ENCODE data around the gene DMBT1. TPM values are rescaled to one million over a fixed set of nuclear protein-coding genes. Genes with fewer than 3 reads are reported as not detected.
A peak's percentile ranks its signal among the peaks of the same experiment; 100 is the strongest.

DMBT1 gene
- total and polyA plus RNA-seq, 4 experiments from 2014 or later = not detected

- no peak for DNase-seq
- H3K27me3 ChIP-seq (ENCODE audit: insufficient read depth, low read length) = no peaks in the 10 kb centered on the region
- no peaks in the 10 kb centered on the region for H3K9me3 Mint-ChIP-seq
- no peak overlapping the region for H3K4me3 Mint-ChIP-seq
- POLR2A ChIA-PET (ENCODE audit: partially characterized antibody) = no interaction called here
- H3K36me3 Mint-ChIP-seq = no peaks in the 10 kb centered on the region
- intact Hi-C loops (cut with micrococcal nuclease) = loop anchor here (5.0 kb wide), 2 partner anchors 33 to 57 kb away; partner anchors contain the start of gene HTRA1
- H3K27me3 Mint-ChIP-seq = no peaks in the 10 kb centered on the region
- CTCF ChIA-PET (ENCODE audit: partially characterized antibody) = no interaction called here
- H3K27ac ChIP-seq (ENCODE audit: low read depth, low read length) = no peak overlapping the region
- H3K9me3 ChIP-seq (ENCODE audit: control insufficient read depth in 1 of 2, low read length in 2 of 2) = no peaks in the 10 kb centered on the region
- no peak overlapping the region for H3K27ac Mint-ChIP-seq
- peaks cover 26 to 42% (median 34%) of the 10 kb centered on the region in 4 donors for H3K4me1 Mint-ChIP-seq
- peaks cover 35% of the 10 kb centered on the region for H3K4me1 ChIP-seq (ENCODE audit: insufficient read depth, low read length)
- H3K4me3 ChIP-seq (ENCODE audit: low read length in 2 of 2) = no peak overlapping the region
- H3K36me3 ChIP-seq (ENCODE audit: insufficient read depth, low read length) = no peaks in the 10 kb centered on the region
Observed at GRCh38 chr10:122519144-122519543, 41.4 kb upstream of the DMBT1 start.

GRCh38 chr10:122519873-122520272, 40.7 kb upstream of the DMBT1 start:
- Histone ChIP-seq H3K4me1 (ENCODE audit: insufficient read depth, low read length) (peaks cover 27% of the 10 kb centered on the region), H3K4me3 (ENCODE audit: low read length in 2 of 2) (no peak overlapping the region), H3K9me3 (ENCODE audit: control insufficient read depth in 1 of 2, low read length in 2 of 2) (no peaks in the 10 kb centered on the region), H3K27ac (ENCODE audit: low read depth, low read length) (no peak overlapping the region), H3K36me3 (ENCODE audit: insufficient read depth, low read length) (no peaks in the 10 kb centered on the region), H3K27me3 (ENCODE audit: insufficient read depth, low read length) (no peaks in the 10 kb centered on the region)
- Mint-ChIP-seq H3K9me3 (no peaks in the 10 kb centered on the region), H3K4me3 (no peak overlapping the region), H3K27me3 (no peaks in the 10 kb centered on the region), H3K27ac (no peak overlapping the region), H3K4me1 (peaks cover 21 to 34% (median 28%) of the 10 kb centered on the region in 4 donors), H3K36me3 (no peaks in the 10 kb centered on the region)
- ChIA-PET POLR2A (ENCODE audit: partially characterized antibody) (no interaction called here), CTCF (ENCODE audit: partially characterized antibody) (interaction anchor here (0.8 to 8.2 kb wide), 2 partner anchors 24 to 45 kb away, joined by 4 to 90 read pairs; no protein-coding TSS in a partner anchor)
- intact Hi-C loops (cut with micrococcal nuclease) = loop anchor here (5.0 kb wide), 2 partner anchors 32 to 58 kb away; partner anchors contain the start of gene HTRA1
- DNase-seq = no peak

- Mint-ChIP-seq H3K9me3 (no peaks in the 10 kb centered on the region), H3K27me3 (no peaks in the 10 kb centered on the region), H3K4me3 (no peak overlapping the region), H3K36me3 (no peaks in the 10 kb centered on the region), H3K27ac (no peak overlapping the region), H3K4me1 (peaks cover 11 to 23% (median 18%) of the 10 kb centered on the region in 4 donors)
- ChIA-PET POLR2A (ENCODE audit: partially characterized antibody) (no interaction called here), CTCF (ENCODE audit: partially characterized antibody) (interaction anchor here (0.8 to 8.2 kb wide), 3 partner anchors 13 to 44 kb away, joined by 3 to 90 read pairs (median 3); no protein-coding TSS in a partner anchor)
- peaks cover 16% of the 10 kb centered on the region for H3K4me1 ChIP-seq (ENCODE audit: insufficient read depth, low read length)
- H3K9me3 ChIP-seq (ENCODE audit: control insufficient read depth in 1 of 2, low read length in 2 of 2) = no peaks in the 10 kb centered on the region
- DNase-seq = no peak
- no peak overlapping the region for H3K4me3 ChIP-seq (ENCODE audit: low read length in 2 of 2)
- no peaks in the 10 kb centered on the region for H3K36me3 ChIP-seq (ENCODE audit: insufficient read depth, low read length)
- H3K27ac ChIP-seq (ENCODE audit: low read depth, low read length) = no peak overlapping the region
- intact Hi-C loops (cut with micrococcal nuclease) = no loop called here
- no peaks in the 10 kb centered on the region for H3K27me3 ChIP-seq (ENCODE audit: insufficient read depth, low read length)
Observed at GRCh38 chr10:122521011-122521410, 39.5 kb upstream of the DMBT1 start.

- H3K27me3 Mint-ChIP-seq = no peaks in the 10 kb centered on the region
- no peak overlapping the region for H3K4me3 Mint-ChIP-seq
- intact Hi-C loops (cut with micrococcal nuclease) = loop anchor here (1.0 kb wide), 1 partner anchor 40 kb away; no protein-coding TSS in a partner anchor
- no peak for DNase-seq
- Histone ChIP-seq H3K9me3 (ENCODE audit: control insufficient read depth in 1 of 2, low read length in 2 of 2) (no peaks in the 10 kb centered on the region), H3K27ac (ENCODE audit: low read depth, low read length) (no peak overlapping the region), H3K36me3 (ENCODE audit: insufficient read depth, low read length) (no peaks in the 10 kb centered on the region), H3K4me1 (ENCODE audit: insufficient read depth, low read length) (no peaks in the 10 kb centered on the region), H3K27me3 (ENCODE audit: insufficient read depth, low read length) (no peaks in the 10 kb centered on the region), H3K4me3 (ENCODE audit: low read length in 2 of 2) (no peak overlapping the region)
- ChIA-PET POLR2A (ENCODE audit: partially characterized antibody) (no interaction called here), CTCF (ENCODE audit: partially characterized antibody) (interaction anchor here (0.7 to 8.2 kb wide), 4 partner anchors 9 to 40 kb away, joined by 3 to 90 read pairs (median 3); no protein-coding TSS in a partner anchor)
- H3K27ac Mint-ChIP-seq = no peak overlapping the region
- no peaks in the 10 kb centered on the region for H3K36me3 Mint-ChIP-seq
- H3K4me1 Mint-ChIP-seq = peaks cover 0 to 9% (median under 1%) of the 10 kb centered on the region in 4 donors
- no peaks in the 10 kb centered on the region for H3K9me3 Mint-ChIP-seq
Observed at GRCh38 chr10:122524811-122525210, 35.7 kb upstream of the DMBT1 start.

GRCh38 chr10:122525788-122526187, 34.8 kb upstream of the DMBT1 start:
- H3K4me1 ChIP-seq (ENCODE audit: insufficient read depth, low read length) = no peaks in the 10 kb centered on the region
- no peak overlapping the region for H3K4me3 ChIP-seq (ENCODE audit: low read length in 2 of 2)
- no peaks in the 10 kb centered on the region for H3K36me3 ChIP-seq (ENCODE audit: insufficient read depth, low read length)
- intact Hi-C loops (cut with micrococcal nuclease) = loop anchor here (1.0 kb wide), 1 partner anchor 40 kb away; no protein-coding TSS in a partner anchor
- H3K9me3 Mint-ChIP-seq = no peaks in the 10 kb centered on the region
- POLR2A ChIA-PET (ENCODE audit: partially characterized antibody) = no interaction called here
- H3K27ac Mint-ChIP-seq = peak overlapping the region in 1 of 7 donors; percentile 7
- DNase-seq = peak in 4 of 5 donors; percentile 18 to 23 (median 22)
- peaks cover 0 to 9% (median 3%) of the 10 kb centered on the region in 4 donors for H3K4me1 Mint-ChIP-seq
- H3K9me3 ChIP-seq (ENCODE audit: control insufficient read depth in 1 of 2, low read length in 2 of 2) = no peaks in the 10 kb centered on the region
- no peak overlapping the region for H3K4me3 Mint-ChIP-seq
- no peak overlapping the region for H3K27ac ChIP-seq (ENCODE audit: low read depth, low read length)
- H3K27me3 Mint-ChIP-seq = peaks cover 0 to 4% of the 10 kb centered on the region in 2 donors
- CTCF ChIA-PET (ENCODE audit: partially characterized antibody) = interaction anchor here (1.0 to 8.2 kb wide), 4 partner anchors 9 to 39 kb away, joined by 3 to 90 read pairs (median 4); no protein-coding TSS in a partner anchor
- H3K36me3 Mint-ChIP-seq = no peaks in the 10 kb centered on the region
- no peaks in the 10 kb centered on the region for H3K27me3 ChIP-seq (ENCODE audit: insufficient read depth, low read length)

- Mint-ChIP-seq H3K27me3 (peaks cover 0 to 5% of the 10 kb centered on the region in 2 donors), H3K36me3 (no peaks in the 10 kb centered on the region), H3K4me1 (peaks cover 0 to 9% (median 3%) of the 10 kb centered on the region in 4 donors), H3K9me3 (no peaks in the 10 kb centered on the region), H3K4me3 (no peak overlapping the region), H3K27ac (no peak overlapping the region)
- Histone ChIP-seq H3K27ac (ENCODE audit: low read depth, low read length) (no peak overlapping the region), H3K36me3 (ENCODE audit: insufficient read depth, low read length) (no peaks in the 10 kb centered on the region), H3K4me3 (ENCODE audit: low read length in 2 of 2) (no peak overlapping the region), H3K4me1 (ENCODE audit: insufficient read depth, low read length) (no peaks in the 10 kb centered on the region), H3K27me3 (ENCODE audit: insufficient read depth, low read length) (no peaks in the 10 kb centered on the region), H3K9me3 (ENCODE audit: control insufficient read depth in 1 of 2, low read length in 2 of 2) (no peaks in the 10 kb centered on the region)
- intact Hi-C loops (cut with micrococcal nuclease) = no loop called here
- ChIA-PET CTCF (ENCODE audit: partially characterized antibody) (interaction anchor here (1.4 to 8.2 kb wide), 2 partner anchors 24 to 38 kb away, joined by 4 to 90 read pairs; no protein-coding TSS in a partner anchor), POLR2A (ENCODE audit: partially characterized antibody) (no interaction called here)
- DNase-seq = no peak
Observed at GRCh38 chr10:122526892-122527291, 33.7 kb upstream of the DMBT1 start.

- no peak overlapping the region for H3K27ac Mint-ChIP-seq
- H3K27me3 Mint-ChIP-seq = peaks cover 0 to 5% of the 10 kb centered on the region in 2 donors
- H3K4me3 Mint-ChIP-seq = no peak overlapping the region
- no peaks in the 10 kb centered on the region for H3K9me3 Mint-ChIP-seq
- H3K36me3 Mint-ChIP-seq = no peaks in the 10 kb centered on the region
- intact Hi-C loops (cut with micrococcal nuclease) = no loop called here
- CTCF ChIA-PET (ENCODE audit: partially characterized antibody) = interaction anchor here (2.2 kb wide), 1 partner anchor 35 kb away, joined by 8 read pairs; no protein-coding TSS in a partner anchor
- H3K4me1 ChIP-seq (ENCODE audit: insufficient read depth, low read length) = no peaks in the 10 kb centered on the region
- H3K36me3 ChIP-seq (ENCODE audit: insufficient read depth, low read length) = no peaks in the 10 kb centered on the region
- DNase-seq = no peak
- H3K9me3 ChIP-seq (ENCODE audit: control insufficient read depth in 1 of 2, low read length in 2 of 2) = no peaks in the 10 kb centered on the region
- H3K27ac ChIP-seq (ENCODE audit: low read depth, low read length) = no peak overlapping the region
- H3K4me3 ChIP-seq (ENCODE audit: low read length in 2 of 2) = no peak overlapping the region
- peaks cover 0 to 7% (median 3%) of the 10 kb centered on the region in 4 donors for H3K4me1 Mint-ChIP-seq
- H3K27me3 ChIP-seq (ENCODE audit: insufficient read depth, low read length) = no peaks in the 10 kb centered on the region
- POLR2A ChIA-PET (ENCODE audit: partially characterized antibody) = interaction anchor here (0.5 kb wide), 1 partner anchor 34 kb away, joined by 3 read pairs; no protein-coding TSS in a partner anchor
Observed at GRCh38 chr10:122530177-122530576, 30.4 kb upstream of the DMBT1 start.
